Measurements from ENCODE around the gene LPP. TPM values are rescaled to one million over a fixed set of nuclear protein-coding genes. Genes with fewer than 3 reads are reported as not detected.

The LPP gene
- total RNA-seq, 1 donor from 2014 or later: 97.4 TPM

GRCh38 chr3:188814581-188814980 is 660.6 kb downstream of the LPP start:
- intact Hi-C loops (cut with micrococcal nuclease): no loop called here
- TF ChIP-seq CTCF (IDR thresholded peaks at IDR 0.05; ENCODE audit: borderline replicate concordance): no peak
- H3K27me3 ChIP-seq (ENCODE audit: low read depth): no peaks in the 10 kb centered on the region
- no peak overlapping the region for H3K27ac ChIP-seq (replicated peaks)
- DNase-seq: no peak
- H3K36me3 ChIP-seq: no peaks in the 10 kb centered on the region
- no peaks in the 10 kb centered on the region for H3K9me3 ChIP-seq (replicated peaks)
- no peak overlapping the region for H3K4me3 ChIP-seq
- H3K4me1 ChIP-seq: peaks cover 21% of the 10 kb centered on the region

DNA sequence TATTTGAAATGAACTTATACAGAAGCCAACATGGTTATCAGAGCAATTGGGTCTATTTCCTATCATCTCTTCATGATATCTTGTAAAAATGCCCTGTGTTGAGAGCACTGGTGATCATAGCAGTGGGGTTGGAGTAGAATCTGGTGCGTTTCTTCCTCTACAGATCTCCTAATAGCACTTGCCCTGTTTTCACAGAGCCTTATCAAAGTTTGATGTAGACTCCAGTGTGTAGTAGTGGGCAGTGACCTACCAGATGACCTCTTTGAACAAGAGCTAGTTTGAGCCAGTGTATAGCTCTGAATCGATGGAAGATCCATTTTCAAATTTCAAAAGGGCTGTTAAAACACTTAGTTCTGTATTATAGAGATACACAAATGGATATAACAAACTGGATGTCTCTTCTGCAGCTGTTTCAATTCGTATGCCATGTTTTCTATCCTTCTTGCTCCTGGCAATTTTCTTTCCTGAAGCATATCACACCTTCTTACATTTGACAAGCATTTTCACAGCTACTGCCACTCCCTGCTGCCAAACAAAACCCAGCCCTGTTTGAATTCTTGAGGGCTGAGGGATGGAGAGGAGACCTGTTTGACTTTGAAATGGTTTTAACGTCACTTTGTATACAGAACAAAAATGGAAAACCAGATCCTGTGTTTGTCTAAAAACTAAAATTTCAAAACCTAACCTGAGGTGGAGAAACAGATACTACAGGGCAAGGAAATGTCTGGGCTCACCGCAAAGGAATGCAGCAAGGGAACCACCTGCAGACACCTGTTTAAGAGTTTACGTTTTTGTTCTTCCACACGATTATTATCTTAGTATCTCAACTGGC is 663.4 kb downstream of the LPP start:
- Histone ChIP-seq H3K4me3 (no peak overlapping the region), H3K27ac (replicated peaks) (no peak overlapping the region), H3K36me3 (no peaks in the 10 kb centered on the region), H3K4me1 (peaks cover 34% of the 10 kb centered on the region), H3K27me3 (ENCODE audit: low read depth) (no peaks in the 10 kb centered on the region), H3K9me3 (replicated peaks) (no peaks in the 10 kb centered on the region)
- TF ChIP-seq CTCF (IDR thresholded peaks at IDR 0.05; ENCODE audit: borderline replicate concordance): no peak
- intact Hi-C loops (cut with micrococcal nuclease): no loop called here
- no peak for DNase-seq

DNA sequence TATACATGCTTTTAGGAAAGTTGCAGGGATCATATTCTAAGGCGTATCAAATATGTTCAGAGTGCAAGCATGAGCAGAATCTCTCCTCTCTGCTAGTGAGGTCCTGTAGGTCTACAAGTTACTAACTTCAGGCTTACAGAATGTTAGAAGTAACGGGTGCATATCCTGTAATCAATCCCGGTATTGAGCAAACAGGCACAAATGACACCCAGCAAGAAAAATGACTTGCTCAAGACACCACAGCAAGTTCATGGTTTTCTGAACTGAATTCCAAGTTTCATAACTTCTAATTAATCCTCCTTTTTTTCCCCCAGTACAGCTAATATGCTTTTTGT is 663.9 kb downstream of the LPP start:
- intact Hi-C loops (cut with micrococcal nuclease): no loop called here
- no peak overlapping the region for H3K4me3 ChIP-seq
- H3K36me3 ChIP-seq: no peaks in the 10 kb centered on the region
- no peaks in the 10 kb centered on the region for H3K27me3 ChIP-seq (ENCODE audit: low read depth)
- no peak overlapping the region for H3K27ac ChIP-seq (replicated peaks)
- DNase-seq: no peak
- TF ChIP-seq CTCF (IDR thresholded peaks at IDR 0.05; ENCODE audit: borderline replicate concordance): no peak
- H3K4me1 ChIP-seq: peaks cover 40% of the 10 kb centered on the region
- no peaks in the 10 kb centered on the region for H3K9me3 ChIP-seq (replicated peaks)

DNA sequence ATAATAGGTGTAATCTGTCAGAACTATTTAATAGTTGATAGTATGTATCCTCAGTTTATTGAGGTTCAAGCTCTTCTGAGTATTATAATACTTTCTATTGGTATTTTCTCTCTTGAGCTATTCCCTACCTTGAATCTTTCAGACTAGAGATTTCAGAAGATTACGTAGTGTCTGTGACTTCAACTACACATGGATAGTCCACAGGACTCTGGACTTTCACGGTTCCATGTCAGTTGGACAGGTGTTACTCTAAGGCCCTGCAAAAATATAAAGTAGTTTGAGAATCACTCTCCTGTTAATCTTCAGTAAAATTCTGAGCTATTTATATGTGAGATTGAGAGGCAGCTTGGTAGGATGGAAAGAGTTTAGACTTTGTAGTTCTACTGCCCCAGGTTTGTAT is 664.3 kb downstream of the LPP start:
- H3K36me3 ChIP-seq: no peaks in the 10 kb centered on the region
- peaks cover 42% of the 10 kb centered on the region for H3K4me1 ChIP-seq
- intact Hi-C loops (cut with micrococcal nuclease): no loop called here
- H3K27ac ChIP-seq (replicated peaks): no peak overlapping the region
- H3K27me3 ChIP-seq (ENCODE audit: low read depth): no peaks in the 10 kb centered on the region
- no peak for DNase-seq
- TF ChIP-seq CTCF (IDR thresholded peaks at IDR 0.05; ENCODE audit: borderline replicate concordance): no peak
- H3K4me3 ChIP-seq: no peak overlapping the region
- no peaks in the 10 kb centered on the region for H3K9me3 ChIP-seq (replicated peaks)

DNA sequence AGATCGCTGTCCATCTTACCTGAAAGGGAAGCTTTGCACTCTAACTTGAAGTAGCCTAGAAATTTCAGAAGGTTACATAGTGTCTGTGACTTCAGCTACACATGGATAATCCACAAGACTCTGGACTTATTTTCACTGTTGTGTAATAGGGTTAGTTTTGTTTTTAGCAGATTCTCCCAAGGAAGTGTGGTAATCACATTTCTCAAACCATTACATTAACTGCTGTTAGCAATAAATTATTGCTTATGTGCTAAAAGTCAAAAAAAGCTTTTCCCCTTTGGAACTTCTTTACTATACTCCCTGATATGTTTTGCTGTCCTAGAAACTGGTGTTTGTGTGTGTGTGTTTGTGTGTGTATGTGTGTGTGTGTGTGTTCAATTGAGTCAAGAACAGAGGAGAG is 666.0 kb downstream of the LPP start:
- DNase-seq: no peak
- H3K27me3 ChIP-seq (ENCODE audit: low read depth): no peaks in the 10 kb centered on the region
- no peak for TF ChIP-seq CTCF (IDR thresholded peaks at IDR 0.05; ENCODE audit: borderline replicate concordance)
- H3K4me3 ChIP-seq: no peak overlapping the region
- intact Hi-C loops (cut with micrococcal nuclease): no loop called here
- peaks cover 45% of the 10 kb centered on the region for H3K4me1 ChIP-seq
- H3K27ac ChIP-seq (replicated peaks): no peak overlapping the region
- H3K9me3 ChIP-seq (replicated peaks): no peaks in the 10 kb centered on the region
- H3K36me3 ChIP-seq: no peaks in the 10 kb centered on the region
